Tibial nerve (tissue), 4 donors: ENCODE measurements around the gene LCN2. TPM values are rescaled to one million over a fixed set of nuclear protein-coding genes. Genes with fewer than 3 reads are reported as not detected.

ENCODE experiments used
- DNase-seq, 2 donors: peaks; one replicate each; pipeline ENCODE4 v3.0.0-alpha.2; 2019; ENCODE audit warnings: low spot score in 2 of 2
- H3K27ac ChIP-seq, 4 donors: fragments of 200-600 bp; sonication (generic) in 3 of 4; one replicate each; pipeline ENCODE4 v1.5.1; 2017 to 2019; ENCODE audit warnings: mild to moderate bottlenecking in 1 of 4
- H3K27me3 ChIP-seq, 2 donors: fragments of 200-600 bp; sonication (generic) in 1 of 2; one replicate each; pipeline versions ENCODE4 v1.5.1 to v1.6.0; 2017 to 2019
- H3K36me3 ChIP-seq, 3 donors: fragments of 200-600 bp; sonication (generic); one replicate each; pipeline ENCODE4 v1.5.1; 2018 to 2019
- H3K4me1 ChIP-seq, 4 donors: fragments of 200-600 bp; sonication (generic) in 3 of 4; one replicate each; pipeline ENCODE4 v1.5.1; 2017 to 2019
- H3K4me3 ChIP-seq, 4 donors: fragments of 200-600 bp; sonication (generic) in 3 of 4; one replicate each; pipeline ENCODE4 v1.5.1; 2017 to 2019; ENCODE audit warnings: mild to moderate bottlenecking in 1 of 4, moderate library complexity in 1 of 4
- H3K9me3 ChIP-seq, 4 donors: fragments of 200-600 bp; sonication (generic) in 3 of 4; one replicate each; pipeline ENCODE4 v1.5.1; 2017 to 2019
- CTCF ChIP-seq, 5 experiments: fragments of 200-600 bp in 3 of 5; fragments of 450-650 bp in 2 of 5; sonication (generic) in 3 of 5; IDR thresholded peaks; one replicate each; pipeline ENCODE4 v1.5.1; 2016 to 2019; ENCODE audit warnings: antibody characterized with exemption in 5 of 5, mild to moderate bottlenecking in 3 of 5, moderate library complexity in 2 of 5
- EP300 ChIP-seq, 2 donors: sonication (generic); formaldehyde crosslinking; IDR thresholded peaks; one replicate each; pipeline ENCODE4 v1.6.1; 2017; ENCODE audit warnings: antibody characterized with exemption in 2 of 2, mild to moderate bottlenecking in 1 of 2
- POLR2A ChIP-seq, 2 donors: fragments of 450-650 bp; IDR thresholded peaks; one replicate each; pipeline ENCODE4 v1.6.1; 2017; ENCODE audit warnings: antibody characterized with exemption in 2 of 2, mild to moderate bottlenecking in 2 of 2, moderate library complexity in 2 of 2
- WGBS, 2 donors: methylation state at CpG; one replicate each; pipeline ENCODE4 v1.1.5; 2018; 5-methylcytosine and 5-hydroxymethylcytosine counted together
- total RNA-seq, 4 donors: library from RNA; depleted of rRNA; stranded (reverse); fragments of >200 nt; gene quantifications; one replicate each; pipeline ENCODE4 v1.1.0, GENCODE V29; 2016

Gene LCN2
- total RNA-seq, 4 donors from 2014 or later, result not detected

DNA sequence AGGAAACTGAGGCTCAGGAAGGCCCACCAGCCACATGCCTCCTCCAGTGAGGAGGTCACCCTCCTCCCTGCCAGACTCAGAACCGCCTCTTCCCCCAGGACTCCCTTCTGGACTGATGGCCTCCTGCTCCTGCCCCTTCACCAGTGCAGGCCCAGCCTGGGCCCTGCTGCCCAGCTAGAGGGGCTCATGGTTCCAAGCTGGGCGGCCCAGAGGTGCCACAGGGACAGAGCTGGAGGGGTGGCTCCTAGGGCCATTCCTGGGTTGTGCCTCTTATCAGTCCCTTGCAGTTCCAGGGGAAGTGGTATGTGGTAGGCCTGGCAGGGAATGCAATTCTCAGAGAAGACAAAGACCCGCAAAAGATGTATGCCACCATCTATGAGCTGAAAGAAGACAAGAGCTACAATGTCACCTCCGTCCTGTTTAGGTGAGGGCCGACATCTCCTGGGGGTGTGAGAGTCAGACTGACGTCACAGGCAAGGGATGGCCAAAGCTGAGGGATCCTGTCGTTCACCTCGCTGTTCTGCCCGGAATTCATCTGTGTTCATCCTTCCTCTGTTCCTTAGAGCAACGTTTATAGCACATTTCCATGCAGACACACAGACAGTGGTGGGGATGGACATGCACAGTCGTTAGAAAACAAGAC, 819 bp downstream of the LCN2 start:
- WGBS, 2 donors, result 64 to 76% methylated on average over 11 of the region's 11 CpGs
- H3K27me3 ChIP-seq, result no peaks in the 10 kb centered on the region
- TF ChIP-seq POLR2A (IDR thresholded peaks at IDR 0.05) (no peak), CTCF (IDR thresholded peaks at IDR 0.05) (no peak), EP300 (IDR thresholded peaks at IDR 0.05) (no peak)
- no peaks in the 10 kb centered on the region for H3K9me3 ChIP-seq
- H3K4me1 ChIP-seq, result peaks cover 0 to 26% (median 12%) of the 10 kb centered on the region in 4 donors
- no peak for DNase-seq
- H3K36me3 ChIP-seq, result no peaks in the 10 kb centered on the region
- H3K27ac ChIP-seq, result no peak overlapping the region
- H3K4me3 ChIP-seq, result no peak overlapping the region

- no peaks in the 10 kb centered on the region for H3K9me3 ChIP-seq
- 66 to 68% methylated on average over 19 of the region's 19 CpGs for WGBS, 2 donors
- no peaks in the 10 kb centered on the region for H3K27me3 ChIP-seq
- H3K27ac ChIP-seq, result no peak overlapping the region
- no peaks in the 10 kb centered on the region for H3K36me3 ChIP-seq
- peaks cover 0 to 26% (median 12%) of the 10 kb centered on the region in 4 donors for H3K4me1 ChIP-seq
- no peak overlapping the region for H3K4me3 ChIP-seq
- TF ChIP-seq POLR2A (IDR thresholded peaks at IDR 0.05) (no peak), EP300 (IDR thresholded peaks at IDR 0.05) (no peak), CTCF (IDR thresholded peaks at IDR 0.05) (no peak)
- DNase-seq, result no peak
Measured at GRCh38 chr9:128150594-128151308, 1.5 kb downstream of the LCN2 start.

- H3K9me3 ChIP-seq, result no peaks in the 10 kb centered on the region
- H3K36me3 ChIP-seq, result no peaks in the 10 kb centered on the region
- peaks cover 0 to 26% (median 12%) of the 10 kb centered on the region in 4 donors for H3K4me1 ChIP-seq
- no peak for TF ChIP-seq CTCF (IDR thresholded peaks at IDR 0.05)
- no peak for TF ChIP-seq EP300 (IDR thresholded peaks at IDR 0.05)
- TF ChIP-seq POLR2A (IDR thresholded peaks at IDR 0.05), result no peak
- no peak overlapping the region for H3K27ac ChIP-seq
- H3K4me3 ChIP-seq, result no peak overlapping the region
- DNase-seq, result no peak
- 82 to 88% methylated on average over 18 of the region's 18 CpGs for WGBS, 2 donors
- no peaks in the 10 kb centered on the region for H3K27me3 ChIP-seq
Measured at GRCh38 chr9:128151309-128152132, 2.3 kb downstream of the LCN2 start.

- Histone ChIP-seq H3K4me1 (peaks cover 0 to 26% (median 12%) of the 10 kb centered on the region in 4 donors), H3K27me3 (no peaks in the 10 kb centered on the region), H3K36me3 (no peaks in the 10 kb centered on the region), H3K27ac (no peak overlapping the region), H3K4me3 (no peak overlapping the region), H3K9me3 (no peaks in the 10 kb centered on the region)
- DNase-seq, result no peak
- TF ChIP-seq POLR2A (IDR thresholded peaks at IDR 0.05) (no peak), CTCF (IDR thresholded peaks at IDR 0.05) (no peak)
- 91 to 92% methylated on average over 12 to 13 of the region's 13 CpGs for WGBS, 2 donors
Measured at GRCh38 chr9:128152133-128153059, 3.1 kb downstream of the LCN2 start.
